ENCODE measurements around the gene SHF.

Gene SHF

DNA sequence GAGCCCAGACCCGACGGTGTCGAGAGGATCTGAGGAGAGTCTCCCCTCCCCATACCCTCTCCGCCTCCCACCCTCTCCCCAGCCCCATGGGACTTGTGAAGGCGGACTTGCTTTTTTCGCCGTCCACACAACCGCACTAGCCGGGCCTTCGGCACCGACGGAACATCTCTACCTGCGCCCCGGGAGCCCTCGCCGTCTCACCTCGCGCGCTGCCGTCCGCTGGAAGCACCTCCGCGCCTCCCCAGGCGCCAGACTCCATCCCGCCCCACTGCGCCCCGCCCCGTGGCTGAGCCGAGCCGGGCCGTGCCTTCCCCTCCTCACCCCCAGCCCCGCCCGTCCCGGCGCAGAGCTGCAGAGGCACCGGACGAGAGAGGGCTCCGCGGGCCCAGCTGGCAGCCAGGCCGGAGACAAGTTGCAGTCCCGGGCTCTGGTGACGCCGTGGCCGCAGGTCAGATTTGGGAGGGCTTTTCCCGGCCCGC, 58.1 kb downstream of the SHF start, which contains the start of the genes DUOX1 and DUOXA1:
Gene DUOX1 (plus strand): TSS at position 344 of the 479 bp plus-strand sequence. CDS start 1,973 bp downstream, outside the sequence.
Gene DUOXA1 (minus strand): TSS at position 229 of the 479 bp plus-strand sequence. CDS start 6,865 bp downstream, outside the sequence.
- DNase-seq (no peak), ATAC-seq (ENCODE audit: insufficient read depth, low read depth) (no peak)
- H2AFZ ChIP-seq (ENCODE audit: low read depth, low read length) = no peak within 1 kb of the TSS
- no peak within 1 kb of the TSS for H3K27ac ChIP-seq (ENCODE audit: low read length)
- no peaks in the 10 kb centered on the region for H3K79me2 ChIP-seq (ENCODE audit: insufficient read depth, low read length)
- H3K27me3 ChIP-seq (ENCODE audit: insufficient read depth, low read length, poor library complexity) = peaks cover 5% of the 10 kb centered on the region
- H3K4me3 ChIP-seq (ENCODE audit: low read depth in 1 of 2, low read length in 2 of 2) = no peak within 1 kb of the TSS
- no peak within 1 kb of the TSS for H3K9ac ChIP-seq (ENCODE audit: low read depth, low read length)
- TF ChIP-seq CTCF (IDR thresholded peaks at IDR 0.05; ENCODE audit: borderline replicate concordance, extremely low read depth, low read length, poor library complexity, severe bottlenecking) (no peak), EZH2 (IDR thresholded peaks at IDR 0.05; ENCODE audit: borderline replicate concordance, low read depth, low read length, severe bottlenecking) (no peak)
- no peaks in the 10 kb centered on the region for H3K9me3 ChIP-seq (ENCODE audit: insufficient read depth, low read length, severe bottlenecking)
- no peaks in the 10 kb centered on the region; the same call in 1 of the 2 replicates for H4K20me1 ChIP-seq (ENCODE audit: insufficient read depth, low read length)
- H3K4me1 ChIP-seq (ENCODE audit: insufficient read depth, low read length) = no peaks in the 10 kb centered on the region
- no peak within 1 kb of the TSS for H3K4me2 ChIP-seq (ENCODE audit: insufficient read depth, low read length)
- H3K36me3 ChIP-seq (ENCODE audit: insufficient read depth, low read length) = no peaks in the 10 kb centered on the region

GRCh38 chr15:45128971-45129639, 58.7 kb downstream of the SHF start:
- ATAC-seq (ENCODE audit: insufficient read depth, low read depth) = no peak
- Histone ChIP-seq H3K4me2 (ENCODE audit: insufficient read depth, low read length) (no peak overlapping the region), H3K27ac (ENCODE audit: low read length) (no peak overlapping the region), H3K36me3 (ENCODE audit: insufficient read depth, low read length) (no peaks in the 10 kb centered on the region), H3K4me3 (ENCODE audit: low read depth in 1 of 2, low read length in 2 of 2) (no peak overlapping the region), H3K9ac (ENCODE audit: low read depth, low read length) (no peak overlapping the region), H3K4me1 (ENCODE audit: insufficient read depth, low read length) (no peaks in the 10 kb centered on the region), H2AFZ (ENCODE audit: low read depth, low read length) (no peak overlapping the region), H3K79me2 (ENCODE audit: insufficient read depth, low read length) (no peaks in the 10 kb centered on the region), H4K20me1 (ENCODE audit: insufficient read depth, low read length) (no peaks in the 10 kb centered on the region; the same call in 1 of the 2 replicates), H3K27me3 (ENCODE audit: insufficient read depth, low read length, poor library complexity) (peaks cover 5% of the 10 kb centered on the region), H3K9me3 (ENCODE audit: insufficient read depth, low read length, severe bottlenecking) (no peaks in the 10 kb centered on the region)
- TF ChIP-seq CTCF (IDR thresholded peaks at IDR 0.05; ENCODE audit: borderline replicate concordance, extremely low read depth, low read length, poor library complexity, severe bottlenecking) = no peak
- no peak for TF ChIP-seq EZH2 (IDR thresholded peaks at IDR 0.05; ENCODE audit: borderline replicate concordance, low read depth, low read length, severe bottlenecking)
- DNase-seq = no peak

DNA sequence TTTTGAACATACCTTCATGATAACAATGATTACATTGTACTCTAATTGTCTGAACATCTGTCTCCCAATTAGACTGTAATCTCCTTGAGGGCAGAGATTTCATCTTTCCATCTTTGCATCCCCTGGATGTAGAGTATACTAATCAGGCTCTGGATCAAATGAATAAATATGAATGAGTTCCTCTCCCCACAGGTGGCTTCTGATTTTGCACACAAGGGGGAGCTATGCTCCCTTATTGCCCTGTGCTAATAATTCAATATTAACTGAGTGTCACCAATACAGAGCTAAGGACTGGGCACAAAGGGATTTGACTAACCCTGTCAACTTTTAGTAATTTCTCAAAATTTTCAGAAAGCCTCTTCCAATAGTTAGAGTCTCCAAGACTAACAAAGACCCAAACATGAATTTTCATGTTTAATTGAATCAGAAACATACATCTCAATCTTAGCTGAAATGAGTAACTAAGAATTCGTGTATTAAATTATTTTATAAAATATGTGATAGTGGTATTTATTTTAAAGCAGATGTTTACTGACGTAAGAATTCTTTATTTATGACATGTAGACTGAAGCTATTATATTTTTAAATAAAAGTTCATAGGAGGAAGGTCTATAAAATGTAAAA, 61.1 kb downstream of the SHF start:
- H3K9me3 ChIP-seq (ENCODE audit: insufficient read depth, low read length, severe bottlenecking) = no peaks in the 10 kb centered on the region
- no peak overlapping the region for H3K27ac ChIP-seq (ENCODE audit: low read length)
- no peaks in the 10 kb centered on the region for H3K36me3 ChIP-seq (ENCODE audit: insufficient read depth, low read length)
- TF ChIP-seq CTCF (IDR thresholded peaks at IDR 0.05; ENCODE audit: borderline replicate concordance, extremely low read depth, low read length, poor library complexity, severe bottlenecking) (peak; percentile 70), EZH2 (IDR thresholded peaks at IDR 0.05; ENCODE audit: borderline replicate concordance, low read depth, low read length, severe bottlenecking) (no peak)
- ATAC-seq (ENCODE audit: insufficient read depth, low read depth) (peak; percentile 64), DNase-seq (peak; percentile 39)
- no peak overlapping the region for H3K9ac ChIP-seq (ENCODE audit: low read depth, low read length)
- peaks cover 8% of the 10 kb centered on the region for H3K27me3 ChIP-seq (ENCODE audit: insufficient read depth, low read length, poor library complexity)
- no peaks in the 10 kb centered on the region; the same call in 1 of the 2 replicates for H4K20me1 ChIP-seq (ENCODE audit: insufficient read depth, low read length)
- no peaks in the 10 kb centered on the region for H3K79me2 ChIP-seq (ENCODE audit: insufficient read depth, low read length)
- no peak overlapping the region for H3K4me3 ChIP-seq (ENCODE audit: low read depth in 1 of 2, low read length in 2 of 2)
- H2AFZ ChIP-seq (ENCODE audit: low read depth, low read length) = no peak overlapping the region
- no peak overlapping the region for H3K4me2 ChIP-seq (ENCODE audit: insufficient read depth, low read length)
- H3K4me1 ChIP-seq (ENCODE audit: insufficient read depth, low read length) = no peaks in the 10 kb centered on the region

Data from DND-41 (cell line).